HG02852 (cell line): ENCODE data around the gene RALGAPA1.
"Not testable (repeated sequence)": the region's sequence is repeated elsewhere in the genome, so short reads cannot be mapped to it uniquely, and the experiment has no call there.

Experiments used
- ATAC-seq: cut with Tn5 transposase; IDR thresholded peaks from one replicate; pipeline ENCODE4 v1.9.1; 2021; ENCODE audit warnings: mild to moderate bottlenecking, moderate library complexity; ENCODE audit not compliant: unreplicated experiment

RALGAPA1 gene

DNA sequence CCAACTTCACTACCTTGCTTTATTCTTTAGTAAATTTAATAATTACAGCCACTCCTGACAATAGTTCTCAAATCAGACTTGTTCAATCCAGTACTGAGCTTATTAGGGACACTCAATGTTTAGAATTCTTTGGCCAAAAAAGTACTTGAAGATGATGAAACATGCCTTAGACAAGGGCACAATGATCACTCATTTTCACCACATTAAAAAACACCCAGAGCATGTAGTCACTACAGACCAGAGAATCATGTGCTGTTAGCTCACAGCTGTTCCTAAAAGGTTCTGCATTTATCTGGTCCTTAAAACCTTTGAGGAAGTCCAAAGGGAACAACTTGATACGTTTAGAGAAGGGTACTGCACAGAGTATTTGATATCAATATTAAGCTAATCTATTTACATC is 176.4 kb downstream of the RALGAPA1 start:
- no peak for ATAC-seq

- ATAC-seq = no peak
Measured at GRCh38 chr14:35632271-35632670, 176.8 kb downstream of the RALGAPA1 start.

DNA sequence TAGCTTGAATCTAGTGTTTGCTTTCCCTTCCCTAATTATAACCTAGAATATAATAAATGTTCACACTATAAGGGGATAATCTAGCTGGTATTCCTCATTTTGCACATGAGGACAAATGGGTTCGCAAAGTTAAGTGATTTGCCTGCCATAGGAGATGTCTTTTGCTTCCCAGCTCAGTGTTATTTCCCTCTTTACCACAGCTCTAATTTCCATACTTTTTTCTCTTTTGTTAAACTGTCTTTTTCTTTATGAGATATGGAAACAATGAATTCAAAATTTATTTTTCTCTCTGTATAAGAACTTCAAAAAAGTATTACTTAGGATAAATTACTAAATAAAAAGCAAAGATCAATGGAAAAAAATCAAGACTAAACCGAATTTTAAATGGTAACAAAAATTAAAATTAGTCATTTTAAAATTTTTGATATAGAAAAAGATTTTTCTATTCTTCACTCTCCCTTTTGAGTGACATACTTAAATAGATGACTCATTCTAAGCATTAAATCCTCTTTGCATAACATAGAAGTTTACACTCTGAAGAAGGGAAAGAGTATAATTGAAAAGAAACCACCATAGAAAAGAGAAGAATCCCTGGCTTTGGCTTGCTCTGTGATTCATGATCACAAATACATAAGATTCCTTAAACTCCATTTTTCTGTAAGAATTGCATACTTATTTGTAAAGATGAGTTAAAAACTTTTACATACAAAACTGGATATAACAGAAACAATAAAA is 177.9 kb downstream of the RALGAPA1 start:
- no peak for ATAC-seq

DNA sequence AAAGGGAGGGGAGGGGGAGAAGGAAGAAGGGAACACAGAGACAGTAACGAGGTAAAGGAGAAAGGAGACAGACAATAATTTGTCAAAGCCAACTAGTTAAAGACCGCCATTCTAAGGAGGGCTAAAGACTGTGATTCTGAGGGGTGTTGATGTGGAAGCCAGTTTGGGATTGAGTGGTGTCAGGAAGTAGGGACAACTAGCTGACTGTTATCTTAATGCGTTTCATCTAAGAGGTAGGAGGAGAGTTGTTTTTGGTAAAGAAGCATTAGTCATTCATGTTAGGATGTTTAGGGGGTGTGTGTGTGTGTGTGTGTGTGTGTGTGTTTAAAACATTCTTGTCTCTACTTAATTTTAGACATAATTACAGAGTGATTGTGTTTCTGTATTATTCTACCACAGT is 180.1 kb downstream of the RALGAPA1 start:
- ATAC-seq = no peak

GRCh38 chr14:35626947-35627346 is 182.1 kb downstream of the RALGAPA1 start:
- not testable (repeated sequence) for ATAC-seq

DNA sequence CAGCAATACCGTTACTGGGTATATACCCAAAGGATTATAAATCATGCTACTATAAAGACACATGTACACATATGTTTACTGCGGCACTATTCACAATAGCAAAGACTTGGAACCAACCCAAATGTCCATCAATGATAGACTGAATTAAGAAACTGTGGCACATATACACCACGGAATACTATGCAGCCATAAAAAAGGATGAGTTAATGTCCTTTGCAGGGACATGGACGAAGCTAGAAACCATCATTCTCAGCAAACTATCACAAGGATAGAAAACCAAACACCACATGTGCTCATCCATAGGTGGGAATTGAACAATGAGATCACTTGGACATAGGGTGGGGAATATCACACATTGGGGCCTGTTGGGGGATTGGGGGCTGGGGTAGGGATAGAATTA is 187.1 kb downstream of the RALGAPA1 start:
- not testable (repeated sequence) for ATAC-seq

DNA sequence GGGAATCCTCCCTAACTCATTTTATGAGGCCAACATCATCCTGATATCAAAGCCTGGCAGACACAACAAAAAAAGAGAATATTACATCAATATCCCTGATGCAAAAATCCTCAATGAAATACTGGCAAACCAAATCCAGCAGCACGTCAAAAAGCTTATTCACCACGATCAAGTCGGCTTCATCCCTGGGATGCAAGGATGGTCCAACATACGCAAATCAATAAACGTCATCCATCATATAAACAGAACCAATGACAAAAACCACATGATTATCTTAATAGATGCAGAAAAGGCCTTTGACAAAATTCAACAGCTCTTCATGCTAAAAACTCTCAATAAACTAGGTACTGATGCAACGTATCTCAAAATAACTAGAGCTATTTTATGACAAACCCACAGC is 189.1 kb downstream of the RALGAPA1 start:
- ATAC-seq = not testable (repeated sequence)

- not testable (repeated sequence) for ATAC-seq
Measured at GRCh38 chr14:35619461-35619860, 189.6 kb downstream of the RALGAPA1 start.

GRCh38 chr14:35617500-35617899 is 191.6 kb downstream of the RALGAPA1 start:
- no peak for ATAC-seq

GRCh38 chr14:35607380-35607779 is 201.7 kb downstream of the RALGAPA1 start:
- no peak for ATAC-seq

DNA sequence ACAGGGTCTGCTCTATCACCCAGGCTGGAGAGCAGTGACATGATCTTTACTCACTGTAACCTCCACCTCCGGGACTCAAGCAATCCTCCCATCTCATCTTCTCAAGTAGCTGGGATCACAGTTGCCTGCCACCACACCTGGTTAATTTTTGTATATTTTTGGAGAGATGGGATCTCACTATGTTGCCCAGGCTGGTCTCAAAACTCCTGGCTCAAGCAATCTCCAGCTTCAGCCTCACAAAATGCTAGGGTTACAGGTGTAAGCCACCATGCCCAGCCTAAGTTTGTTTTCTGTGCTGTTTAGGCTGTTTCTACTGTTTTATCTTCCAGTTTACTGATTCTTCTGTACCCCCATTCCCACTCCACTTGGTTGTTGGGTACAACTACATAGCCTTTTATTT is 208.8 kb downstream of the RALGAPA1 start:
- no peak for ATAC-seq

- no peak for ATAC-seq
Measured at GRCh38 chr14:35594616-35595015, 214.5 kb downstream of the RALGAPA1 start.

DNA sequence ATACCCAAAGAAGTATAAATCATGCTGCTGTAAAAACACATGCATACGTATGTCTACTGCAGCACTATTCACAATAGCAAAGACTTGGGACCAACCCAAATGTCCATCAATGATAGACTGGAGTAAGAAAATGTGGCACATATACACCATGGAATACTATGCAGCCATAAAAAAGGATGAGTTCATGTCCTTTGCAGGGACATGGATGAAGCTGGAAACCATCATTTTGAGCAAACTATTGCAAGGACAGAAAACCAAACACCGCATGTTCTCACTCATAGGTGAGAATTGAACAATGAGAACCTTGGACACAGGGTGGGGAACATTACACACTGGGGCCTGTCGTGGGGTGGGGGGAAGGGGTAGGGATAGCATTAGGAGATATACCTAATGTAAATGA is 221.7 kb downstream of the RALGAPA1 start:
- not testable (repeated sequence) for ATAC-seq

- no peak for ATAC-seq
Measured at GRCh38 chr14:35578639-35579038, 230.5 kb downstream of the RALGAPA1 start.

- no peak for ATAC-seq
Measured at GRCh38 chr14:35578135-35578534, 231.0 kb downstream of the RALGAPA1 start.

- no peak for ATAC-seq
Measured at GRCh38 chr14:35576856-35577255, 232.2 kb downstream of the RALGAPA1 start.

- no peak for ATAC-seq
Measured at GRCh38 chr14:35576260-35576659, 232.8 kb downstream of the RALGAPA1 start.

GRCh38 chr14:35573911-35574310 is 235.2 kb downstream of the RALGAPA1 start:
- ATAC-seq = no peak

DNA sequence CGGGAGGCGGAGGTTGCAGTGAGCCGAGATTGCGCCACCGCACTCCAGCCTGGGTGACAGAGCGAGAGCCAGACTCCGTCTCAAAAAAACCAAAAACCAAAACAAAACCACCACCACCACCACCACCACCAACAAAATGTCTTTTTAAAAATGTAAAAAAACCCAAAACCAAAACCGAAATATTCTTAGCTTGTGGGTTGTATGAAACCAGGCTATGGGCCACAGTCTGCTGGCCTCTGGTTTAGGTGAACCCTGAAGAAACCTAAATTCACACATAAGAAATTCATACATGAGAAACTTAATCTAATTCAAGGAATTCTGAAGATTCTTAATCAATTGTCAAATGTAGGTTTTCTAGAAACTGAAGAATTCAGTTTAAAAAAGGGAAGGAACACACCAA is 237.5 kb downstream of the RALGAPA1 start:
- no peak for ATAC-seq

GRCh38 chr14:35565871-35566464 is 243.1 kb downstream of the RALGAPA1 start:
- no peak for ATAC-seq

- ATAC-seq = no peak
Measured at GRCh38 chr14:35558680-35559079, 250.4 kb downstream of the RALGAPA1 start.

DNA sequence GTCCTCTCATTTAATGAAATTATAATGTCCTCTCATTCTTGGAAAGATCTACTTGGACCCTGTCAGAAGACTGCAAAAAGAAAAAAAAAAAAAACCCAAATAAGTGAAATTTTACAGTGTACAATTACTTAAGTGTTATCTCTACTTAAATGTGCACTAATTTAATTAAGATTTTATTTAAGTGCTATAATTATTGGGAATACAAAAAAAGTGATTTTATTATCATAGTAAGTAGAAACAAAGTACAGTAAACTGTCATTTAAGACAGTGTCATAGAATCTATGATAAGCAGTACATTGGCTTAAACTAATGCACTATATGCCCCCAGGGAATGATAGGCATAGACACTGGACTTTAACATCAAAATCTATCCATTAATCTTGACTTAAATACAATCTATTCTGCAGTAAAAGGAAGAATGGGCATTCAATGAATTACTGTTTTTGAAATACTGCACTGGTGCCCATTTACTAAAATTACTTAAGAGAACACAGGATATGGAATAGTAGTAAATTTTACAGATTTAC is 251.8 kb downstream of the RALGAPA1 start:
- no peak for ATAC-seq
